HepG2 (cell line): Measurements from ENCODE around the gene KLHDC1. TPM values are rescaled to one million over a fixed set of nuclear protein-coding genes. Genes with fewer than 3 reads are reported as not detected.
A peak's percentile ranks its signal among the peaks of the same experiment; 100 is the strongest.

ENCODE experiments used
- BORCS8-MEF2B ChIP-seq: sonication (generic); formaldehyde crosslinking; IDR thresholded peaks from 2 replicates; pipeline ENCODE4 v1.8.0; 2022; ENCODE audit warnings: mild to moderate bottlenecking, missing genetic modification reagents
- CHD4 ChIP-seq: fragments of 200-600 bp; sonication (generic); IDR thresholded peaks from 2 replicates; pipeline ENCODE4 v1.7.0; 2017; ENCODE audit warnings: mild to moderate bottlenecking, low read length, borderline replicate concordance
- EP300 ChIP-seq, 3 experiments: sonication (generic) in 1 of 3; formaldehyde crosslinking in 1 of 3; IDR thresholded peaks; 2 replicates each; pipeline versions ENCODE4 v1.5.1 to v1.6.1; 2011 to 2020; ENCODE audit warnings: low read depth in 2 of 3, low read length in 2 of 3, borderline replicate concordance in 1 of 3, improper control_type of control experiment in 1 of 3, mild to moderate bottlenecking in 1 of 3, missing genetic modification reagents in 1 of 3, moderate library complexity in 1 of 3
- HMGXB4 ChIP-seq, 2 experiments: sonication (generic) in 1 of 2; formaldehyde crosslinking in 1 of 2; IDR thresholded peaks; 2 replicates each; pipeline versions ENCODE4 v1.4.0 to v1.6.1; 2018 to 2020; ENCODE audit warnings: missing genetic modification reagents in 2 of 2, borderline replicate concordance in 1 of 2, low read depth in 1 of 2, mild to moderate bottlenecking in 1 of 2, missing biosample characterization in 1 of 2
- KAT2B ChIP-seq: fragments of 150-350 bp; IDR thresholded peaks from 2 replicates; pipeline ENCODE4 v1.6.1; 2014; ENCODE audit warnings: low read depth, low read length, borderline replicate concordance
- MLLT10 ChIP-seq: sonication (generic); formaldehyde crosslinking; IDR thresholded peaks from 2 replicates; pipeline ENCODE4 v1.4.0; 2020; ENCODE audit warnings: missing genetic modification reagents
- MNT ChIP-seq: fragments of 450-650 bp; IDR thresholded peaks from 2 replicates; pipeline ENCODE4 v1.6.1; 2016
- MTF1 ChIP-seq: sonication (generic); formaldehyde crosslinking; IDR thresholded peaks from 2 replicates; pipeline ENCODE4 v1.5.0; 2020; ENCODE audit warnings: missing genetic modification reagents
- MZF1 ChIP-seq: sonication (generic); formaldehyde crosslinking; IDR thresholded peaks from 2 replicates; pipeline ENCODE4 v1.8.1; 2023; ENCODE audit warnings: mild to moderate bottlenecking, missing genetic modification reagents, borderline replicate concordance
- NR2F1 ChIP-seq, 2 experiments: fragments of 450-650 bp in 1 of 2; formaldehyde crosslinking in 1 of 2; IDR thresholded peaks; 2 replicates each; pipeline versions ENCODE4 v1.5.0 to v1.6.1; 2016 to 2020; ENCODE audit warnings: mild to moderate bottlenecking in 1 of 2, missing compliant biosample characterization in 1 of 2, missing genetic modification reagents in 1 of 2, moderate library complexity in 1 of 2
- PAF1 ChIP-seq: IDR thresholded peaks from 2 replicates; pipeline ENCODE4 v1.6.1; 2016; ENCODE audit warnings: missing genetic modification reagents, missing compliant biosample characterization
- PCBP1 ChIP-seq: fragments of 200-400 bp; formaldehyde crosslinking; IDR thresholded peaks from 2 replicates; pipeline ENCODE4 v1.6.1; 2017; ENCODE audit warnings: mild to moderate bottlenecking, low read depth, low read length, borderline replicate concordance
- PPARG ChIP-seq: conservative IDR thresholded peaks from 2 replicates; pipeline ENCODE4 v1.6.1; 2016; ENCODE audit warnings: missing biosample characterization, missing genetic modification reagents
- TARDBP ChIP-seq: sonication (generic); formaldehyde crosslinking; IDR thresholded peaks from 2 replicates; pipeline ENCODE4 v1.8.0; 2022; ENCODE audit warnings: mild to moderate bottlenecking, missing genetic modification reagents
- ZBTB46 ChIP-seq: sonication (generic); formaldehyde crosslinking; IDR thresholded peaks from 2 replicates; pipeline ENCODE4 v1.4.0; 2020; ENCODE audit warnings: mild to moderate bottlenecking, missing genetic modification reagents, borderline replicate concordance
- ZNF136 ChIP-seq: sonication (generic); formaldehyde crosslinking; IDR thresholded peaks from 2 replicates; pipeline ENCODE4 v1.8.1; 2022; ENCODE audit warnings: low read depth, mild to moderate bottlenecking, moderate library complexity, missing genetic modification reagents
- ZNF207 ChIP-seq: fragments of 450-650 bp; IDR thresholded peaks from 2 replicates; pipeline ENCODE4 v1.6.1; 2016; ENCODE audit warnings: antibody characterized with exemption, borderline replicate concordance
- ZNF383 ChIP-seq: sonication (generic); formaldehyde crosslinking; IDR thresholded peaks from 2 replicates; pipeline ENCODE4 v1.4.0; 2020; ENCODE audit warnings: missing genetic modification reagents, mild to moderate bottlenecking, borderline replicate concordance
- ZNF547 ChIP-seq: sonication (generic); formaldehyde crosslinking; IDR thresholded peaks from 2 replicates; pipeline ENCODE4 v1.5.1; 2020; ENCODE audit warnings: mild to moderate bottlenecking, missing genetic modification reagents
- ZNF800 ChIP-seq: sonication (generic); formaldehyde crosslinking; IDR thresholded peaks from 2 replicates; pipeline ENCODE4 v1.4.0; 2020; ENCODE audit warnings: missing genetic modification reagents
- ZSCAN21 ChIP-seq: sonication (generic); formaldehyde crosslinking; IDR thresholded peaks from 2 replicates; pipeline ENCODE4 v1.8.0; 2022; ENCODE audit warnings: mild to moderate bottlenecking, missing genetic modification reagents, moderate library complexity, borderline replicate concordance
- polyA plus RNA-seq, 8 experiments: library from polyadenylated mRNA; depleted of rRNA in 3 of 8; stranded (reverse) in 7 of 8; unstranded in 1 of 8; fragments of >200 nt; fragmentation: Illumina TruSeq in 4 of 8; extraction: Trizol in 4 of 8; gene quantifications; 2 replicates each; pipeline versions ENCODE4 v1.2.1 to v1.2.3, GENCODE V29; 2011 to 2016; ENCODE audit warnings: low read depth in 4 of 8, missing spikeins in 1 of 8, mixed read lengths in 1 of 8; ENCODE audit not compliant: insufficient read depth in 1 of 8
- total RNA-seq, 5 experiments: library from RNA; depleted of rRNA; stranded (reverse); fragments of >200 nt; fragmentation: Illumina TruSeq; extraction: Trizol; gene quantifications; 2 replicates each; pipeline ENCODE4 v1.2.3, GENCODE V29; 2016; ENCODE audit warnings: low read depth in 1 of 5

Gene KLHDC1
- total and polyA plus RNA-seq, 2 of the 13 experiments (the other 11 are each of a cell fraction or from before 2014, with no cell fraction given), result 0.11 TPM; not detected in 1

GRCh38 chr14:49768301-49769121 lies 75.6 kb downstream of the KLHDC1 start (continued):
- no peak for TF ChIP-seq TARDBP
- TF ChIP-seq ZSCAN21 (CRISPR knock-in tag), result peak; percentile 54; the same call in 1 of the 2 replicates
- no peak for TF ChIP-seq ZNF207
- TF ChIP-seq MTF1 (CRISPR knock-in tag), result no peak
- TF ChIP-seq MLLT10, result no peak
- no peak; the same call in 1 of the 2 replicates for TF ChIP-seq BORCS8-MEF2B (CRISPR knock-in tag)
- TF ChIP-seq HMGXB4 (CRISPR knock-in tag; IDR thresholded peaks at IDR 0.05; ENCODE audit: borderline replicate concordance in 1 of 2, low read depth in 1 of 2), result peak in 1 of 2 experiments; percentile 64; a peak in 2 of 4 replicates
- TF ChIP-seq EP300 (IDR thresholded peaks at IDR 0.05; ENCODE audit: low read depth in 2 of 2, low read length in 2 of 2), result no peak
- no peak; the same call in 1 of the 2 replicates for TF ChIP-seq EP300 (CRISPR knock-in tag; IDR thresholded peaks at IDR 0.05; ENCODE audit: borderline replicate concordance)
- TF ChIP-seq PPARG (CRISPR knock-in tag), result no peak
- TF ChIP-seq ZNF547 (CRISPR knock-in tag), result no peak; the same call in 1 of the 2 replicates
- TF ChIP-seq ZNF136, result 0 out of 2 replicates have a peak, but pooled peaks have one; percentile 44
- no peak for TF ChIP-seq KAT2B
- TF ChIP-seq PCBP1, result no peak
- no peak for TF ChIP-seq MNT
- no peak for TF ChIP-seq CHD4
- TF ChIP-seq MZF1 (CRISPR knock-in tag), result no peak
- no peak for TF ChIP-seq NR2F1 (CRISPR knock-in tag; IDR thresholded peaks at IDR 0.05)
- TF ChIP-seq ZNF383 (CRISPR knock-in tag), result no peak
- no peak for TF ChIP-seq ZBTB46 (CRISPR knock-in tag)
- TF ChIP-seq PAF1 (CRISPR knock-in tag), result no peak
- TF ChIP-seq ZNF800, result no peak
